ENCODE measurements around the gene PRICKLE2.

Gene PRICKLE2

GRCh38 chr3:64203969-64204908 is 21.0 kb downstream of the PRICKLE2 start:
- Histone ChIP-seq H3K9me3 (ENCODE audit: control insufficient read depth, insufficient read depth, low read length) (no peaks in the 10 kb centered on the region), H3K4me1 (ENCODE audit: insufficient read depth, low read length) (0 out of 2 replicates have a peak, but pooled peaks cover 5% of the 10 kb centered on the region), H3K9ac (ENCODE audit: low read depth, low read length) (no peak overlapping the region)

GRCh38 chr3:64203216-64203615 is 22.1 kb downstream of the PRICKLE2 start:
- H3K36me3 ChIP-seq (ENCODE audit: insufficient read depth, low read length), result no peaks in the 10 kb centered on the region; the same call in 1 of the 2 replicates
- 0 out of 2 replicates have a peak, but pooled peaks cover 5% of the 10 kb centered on the region for H3K4me1 ChIP-seq (ENCODE audit: insufficient read depth, low read length)
- no peaks in the 10 kb centered on the region for H3K9me3 ChIP-seq (ENCODE audit: control insufficient read depth, insufficient read depth, low read length)
- H3K9ac ChIP-seq (ENCODE audit: low read depth, low read length), result no peak overlapping the region

More at GRCh38 chr3:64203969-64204908, 21.0 kb downstream of the PRICKLE2 start:
- H3K36me3 ChIP-seq (ENCODE audit: insufficient read depth, low read length), result no peaks in the 10 kb centered on the region

GRCh38 chr3:64199932-64200331 is 25.3 kb downstream of the PRICKLE2 start:
- H3K9ac ChIP-seq (ENCODE audit: low read depth, low read length), result no peak overlapping the region
- H3K9me3 ChIP-seq (ENCODE audit: control insufficient read depth, insufficient read depth, low read length), result no peaks in the 10 kb centered on the region
- H3K36me3 ChIP-seq (ENCODE audit: insufficient read depth, low read length), result no peaks in the 10 kb centered on the region; the same call in 1 of the 2 replicates
- H3K4me1 ChIP-seq (ENCODE audit: insufficient read depth, low read length), result peaks cover 15% of the 10 kb centered on the region

GRCh38 chr3:64196236-64196929 is 28.9 kb downstream of the PRICKLE2 start:
- no peaks in the 10 kb centered on the region; the same call in 1 of the 2 replicates for H3K36me3 ChIP-seq (ENCODE audit: insufficient read depth, low read length)
- H3K9ac ChIP-seq (ENCODE audit: low read depth, low read length), result no peak overlapping the region
- H3K9me3 ChIP-seq (ENCODE audit: control insufficient read depth, insufficient read depth, low read length), result peaks cover 9% of the 10 kb centered on the region
- H3K4me1 ChIP-seq (ENCODE audit: insufficient read depth, low read length), result peaks cover 10% of the 10 kb centered on the region

- Histone ChIP-seq H3K9me3 (ENCODE audit: control insufficient read depth, insufficient read depth, low read length) (peaks cover 9% of the 10 kb centered on the region), H3K4me1 (ENCODE audit: insufficient read depth, low read length) (peaks cover 10% of the 10 kb centered on the region), H3K36me3 (ENCODE audit: insufficient read depth, low read length) (no peaks in the 10 kb centered on the region; the same call in 1 of the 2 replicates), H3K9ac (ENCODE audit: low read depth, low read length) (no peak overlapping the region)
Observed at GRCh38 chr3:64195789-64196188, 29.5 kb downstream of the PRICKLE2 start.

GRCh38 chr3:64191822-64192221 is 33.4 kb downstream of the PRICKLE2 start:
- Histone ChIP-seq H3K9ac (ENCODE audit: low read depth, low read length) (no peak overlapping the region), H3K9me3 (ENCODE audit: control insufficient read depth, insufficient read depth, low read length) (peaks cover 9% of the 10 kb centered on the region), H3K4me1 (ENCODE audit: insufficient read depth, low read length) (peaks cover 38% of the 10 kb centered on the region), H3K36me3 (ENCODE audit: insufficient read depth, low read length) (no peaks in the 10 kb centered on the region)

GRCh38 chr3:64190517-64191515 is 34.5 kb downstream of the PRICKLE2 start:
- peaks cover 36% of the 10 kb centered on the region for H3K4me1 ChIP-seq (ENCODE audit: insufficient read depth, low read length)
- peaks cover 9% of the 10 kb centered on the region for H3K9me3 ChIP-seq (ENCODE audit: control insufficient read depth, insufficient read depth, low read length)
- no peaks in the 10 kb centered on the region for H3K36me3 ChIP-seq (ENCODE audit: insufficient read depth, low read length)
- no peak overlapping the region for H3K9ac ChIP-seq (ENCODE audit: low read depth, low read length)

GRCh38 chr3:64188810-64189560 is 36.3 kb downstream of the PRICKLE2 start:
- no peaks in the 10 kb centered on the region for H3K36me3 ChIP-seq (ENCODE audit: insufficient read depth, low read length)
- peaks cover 5% of the 10 kb centered on the region for H3K9me3 ChIP-seq (ENCODE audit: control insufficient read depth, insufficient read depth, low read length)
- no peak overlapping the region for H3K9ac ChIP-seq (ENCODE audit: low read depth, low read length)
- peaks cover 32% of the 10 kb centered on the region for H3K4me1 ChIP-seq (ENCODE audit: insufficient read depth, low read length)

- Histone ChIP-seq H3K36me3 (ENCODE audit: insufficient read depth, low read length) (no peaks in the 10 kb centered on the region), H3K9ac (ENCODE audit: low read depth, low read length) (no peak overlapping the region), H3K9me3 (ENCODE audit: control insufficient read depth, insufficient read depth, low read length) (no peaks in the 10 kb centered on the region), H3K4me1 (ENCODE audit: insufficient read depth, low read length) (peaks cover 32% of the 10 kb centered on the region)
Observed at GRCh38 chr3:64187065-64187959, 38.0 kb downstream of the PRICKLE2 start.

GRCh38 chr3:64186667-64187064 is 38.6 kb downstream of the PRICKLE2 start:
- Histone ChIP-seq H3K9ac (ENCODE audit: low read depth, low read length) (no peak overlapping the region), H3K4me1 (ENCODE audit: insufficient read depth, low read length) (peaks cover 32% of the 10 kb centered on the region), H3K9me3 (ENCODE audit: control insufficient read depth, insufficient read depth, low read length) (no peaks in the 10 kb centered on the region), H3K36me3 (ENCODE audit: insufficient read depth, low read length) (no peaks in the 10 kb centered on the region)

GRCh38 chr3:64185436-64185835 is 39.8 kb downstream of the PRICKLE2 start:
- Histone ChIP-seq H3K9me3 (ENCODE audit: control insufficient read depth, insufficient read depth, low read length) (no peaks in the 10 kb centered on the region), H3K4me1 (ENCODE audit: insufficient read depth, low read length) (peaks cover 32% of the 10 kb centered on the region), H3K9ac (ENCODE audit: low read depth, low read length) (no peak overlapping the region), H3K36me3 (ENCODE audit: insufficient read depth, low read length) (no peaks in the 10 kb centered on the region)

- Histone ChIP-seq H3K9ac (ENCODE audit: low read depth, low read length) (no peak overlapping the region), H3K36me3 (ENCODE audit: insufficient read depth, low read length) (0 out of 2 replicates have a peak, but pooled peaks cover 3% of the 10 kb centered on the region), H3K4me1 (ENCODE audit: insufficient read depth, low read length) (peaks cover 34% of the 10 kb centered on the region), H3K9me3 (ENCODE audit: control insufficient read depth, insufficient read depth, low read length) (no peaks in the 10 kb centered on the region)
Observed at GRCh38 chr3:64184621-64185020, 40.6 kb downstream of the PRICKLE2 start.
